ENCODE measurements around the gene TMEM219. TPM values are rescaled to one million over a fixed set of nuclear protein-coding genes. Genes with fewer than 3 reads are reported as not detected.

The TMEM219 gene
- total RNA-seq, 6 experiments from 2014 or later, result 49.9 to 75.9 (median 57.1) TPM

- peaks cover 0 to 13% (median 3%) of the 10 kb centered on the region in 4 donors for H3K4me1 ChIP-seq
- H3K27ac ChIP-seq, result no peak overlapping the region
- DNase-seq, result no peak
- intact Hi-C loops (cut with DNase I), result loop anchor here in 1 of 2 donors (10.0 kb wide), 1 partner anchor 175 kb away; the partner anchor contains the start of genes PAGR1 and PRRT2
- TF ChIP-seq POLR2A (IDR thresholded peaks at IDR 0.05) (no peak), CTCF (IDR thresholded peaks at IDR 0.05) (no peak)
- no peak overlapping the region for H3K4me3 ChIP-seq
- no peaks in the 10 kb centered on the region for H3K27me3 ChIP-seq
- no peaks in the 10 kb centered on the region for H3K9me3 ChIP-seq
- 95% methylated on average over 2 of the region's 2 CpGs for WGBS (ENCODE audit: insufficient coverage, low coverage, low lambda C conversion rate, missing lambda C conversion rate)
- peaks cover 0 to 57% (median 27%) of the 10 kb centered on the region in 4 donors for H3K36me3 ChIP-seq
- no peak for ATAC-seq
Measured at GRCh38 chr16:29990034-29990433, 28.2 kb downstream of the TMEM219 start.

- no peak for TF ChIP-seq POLR2A (IDR thresholded peaks at IDR 0.05)
- TF ChIP-seq CTCF (IDR thresholded peaks at IDR 0.05), result no peak
- H3K27me3 ChIP-seq, result no peaks in the 10 kb centered on the region
- H3K4me3 ChIP-seq, result no peak overlapping the region
- H3K27ac ChIP-seq, result no peak overlapping the region
- no CpG with 5 or more reads among the region's 35 CpGs for whole genome bisulfite sequencing (ENCODE audit: insufficient coverage, low coverage, low lambda C conversion rate, missing lambda C conversion rate)
- H3K4me1 ChIP-seq, result peaks cover 0 to 13% (median 3%) of the 10 kb centered on the region in 4 donors
- H3K9me3 ChIP-seq, result no peaks in the 10 kb centered on the region
- DNase-seq (peak in 2 of 3 donors; percentile 39 to 43), ATAC-seq (no peak)
- intact Hi-C loops (cut with DNase I), result loop anchor here in 1 of 2 donors (10.0 kb wide), 1 partner anchor 176 kb away; the partner anchor contains the start of genes PAGR1 and PRRT2
- peaks cover 0 to 47% (median 22%) of the 10 kb centered on the region in 4 donors for H3K36me3 ChIP-seq
Measured at GRCh38 chr16:29990883-29991570, 29.1 kb downstream of the TMEM219 start.

GRCh38 chr16:29991571-29991904 is 29.7 kb downstream of the TMEM219 start:
- no CpG with 5 or more reads among the region's 5 CpGs for WGBS (ENCODE audit: insufficient coverage, low coverage, low lambda C conversion rate, missing lambda C conversion rate)
- Histone ChIP-seq H3K9me3 (no peaks in the 10 kb centered on the region), H3K27me3 (no peaks in the 10 kb centered on the region), H3K4me1 (peaks cover 0 to 13% (median 3%) of the 10 kb centered on the region in 4 donors), H3K27ac (no peak overlapping the region), H3K36me3 (peaks cover 0 to 42% (median 17%) of the 10 kb centered on the region in 4 donors), H3K4me3 (no peak overlapping the region)
- no peak for TF ChIP-seq CTCF (IDR thresholded peaks at IDR 0.05)
- DNase-seq (peak in 1 of 3 donors; percentile 34), ATAC-seq (no peak)
- intact Hi-C loops (cut with DNase I), result loop anchor here in 1 of 2 donors (10.0 kb wide), 1 partner anchor 177 kb away; the partner anchor contains the start of genes PAGR1 and PRRT2

- H3K4me1 ChIP-seq, result peaks cover 0 to 18% (median 6%) of the 10 kb centered on the region in 4 donors
- ATAC-seq, result peak in 1 of 4 donors; percentile 16
- peaks cover 0 to 34% (median 12%) of the 10 kb centered on the region in 4 donors for H3K36me3 ChIP-seq
- peak in 1 of 3 donors; percentile 21 for DNase-seq
- H3K9me3 ChIP-seq, result no peaks in the 10 kb centered on the region
- H3K27me3 ChIP-seq, result no peaks in the 10 kb centered on the region
- peak overlapping the region in 1 of 3 donors; percentile 43 for H3K27ac ChIP-seq
- 39% methylated on average over 5 of the region's 7 CpGs for WGBS (ENCODE audit: insufficient coverage, low coverage, low lambda C conversion rate, missing lambda C conversion rate)
- no peak overlapping the region for H3K4me3 ChIP-seq
- TF ChIP-seq CTCF (IDR thresholded peaks at IDR 0.05) (no peak), POLR2A (IDR thresholded peaks at IDR 0.05) (no peak)
- intact Hi-C loops (cut with DNase I), result loop anchor here in 1 of 2 donors (10.0 kb wide), 1 partner anchor 178 kb away; the partner anchor contains the start of genes PAGR1 and PRRT2
Measured at GRCh38 chr16:29992344-29992967, 30.6 kb downstream of the TMEM219 start.

Measured in right lobe of liver (tissue), 6 donors.